GM19099 (cell line): Measurements from ENCODE around the gene TMPRSS11B.

Source experiments
- POLR2A ChIP-seq: IDR thresholded peaks from 3 replicates; pipeline ENCODE4 v1.6.1; 2011; ENCODE audit warnings: low read depth; ENCODE audit not compliant: insufficient read length; ENCODE audit errors: extremely low read depth

The TMPRSS11B gene, protein sequence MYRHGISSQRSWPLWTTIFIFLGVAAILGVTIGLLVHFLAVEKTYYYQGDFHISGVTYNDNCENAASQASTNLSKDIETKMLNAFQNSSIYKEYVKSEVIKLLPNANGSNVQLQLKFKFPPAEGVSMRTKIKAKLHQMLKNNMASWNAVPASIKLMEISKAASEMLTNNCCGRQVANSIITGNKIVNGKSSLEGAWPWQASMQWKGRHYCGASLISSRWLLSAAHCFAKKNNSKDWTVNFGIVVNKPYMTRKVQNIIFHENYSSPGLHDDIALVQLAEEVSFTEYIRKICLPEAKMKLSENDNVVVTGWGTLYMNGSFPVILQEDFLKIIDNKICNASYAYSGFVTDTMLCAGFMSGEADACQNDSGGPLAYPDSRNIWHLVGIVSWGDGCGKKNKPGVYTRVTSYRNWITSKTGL

DNA sequence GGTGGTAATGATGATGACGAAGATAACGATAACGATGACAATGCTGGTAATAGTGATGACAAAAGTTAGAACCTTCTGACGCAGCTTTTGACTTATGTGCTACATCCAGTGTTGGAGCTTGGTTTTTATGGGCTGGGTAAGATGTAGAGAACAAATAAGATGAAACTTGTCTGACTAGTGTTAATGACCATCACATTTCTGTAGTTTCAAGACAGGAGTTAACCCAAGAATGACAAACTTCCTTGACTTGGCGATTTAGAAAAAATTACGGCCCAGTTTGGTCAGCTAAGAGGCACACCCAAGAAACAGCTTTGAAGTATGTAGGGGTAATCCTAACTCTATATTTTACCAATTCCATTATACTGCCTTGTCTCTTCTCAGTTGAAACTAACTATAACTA lies at the start of gene TMPRSS11B:
Gene TMPRSS11B, minus strand, starts transcription at position 101 of the 400 bp plus-strand sequence. CDS start 136 bp downstream, outside the sequence.
- no peak for TF ChIP-seq POLR2A

DNA sequence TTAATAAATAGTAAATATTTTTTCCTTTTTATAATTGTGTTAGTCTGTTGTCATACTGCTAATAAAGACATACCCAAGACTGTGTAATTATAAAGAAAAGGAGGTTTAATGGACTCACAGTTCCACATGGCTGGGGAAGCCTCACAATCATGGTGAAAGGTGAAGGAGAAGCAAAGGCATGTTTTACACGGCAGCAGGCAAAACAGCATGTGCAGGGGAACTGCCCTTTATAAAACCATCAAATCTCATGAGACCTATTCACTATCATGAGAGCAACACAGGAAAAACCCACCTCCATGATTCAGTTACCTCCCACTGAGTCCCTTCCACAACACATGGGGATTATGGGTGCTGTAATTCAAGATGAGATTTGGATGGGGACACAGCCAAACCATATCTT lies 45.8 kb upstream of the TMPRSS11B start:
- no peak for TF ChIP-seq POLR2A

DNA sequence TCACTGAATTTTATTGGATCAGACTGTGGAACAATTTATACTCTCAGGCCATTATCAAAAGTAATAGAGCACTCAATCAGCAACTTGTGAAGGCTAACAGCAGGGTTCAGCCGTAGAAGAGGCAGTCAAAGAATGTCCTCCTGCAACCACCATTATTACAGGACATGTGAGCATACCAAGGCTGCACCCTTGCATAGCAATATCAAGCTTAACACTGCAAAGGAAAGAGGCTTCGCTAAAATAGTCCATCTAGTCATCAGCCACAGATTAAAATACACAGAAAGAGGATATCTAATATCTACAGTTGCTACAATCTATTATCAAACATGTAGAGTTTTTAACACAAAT lies 42.9 kb upstream of the TMPRSS11B start:
- no peak for TF ChIP-seq POLR2A

DNA sequence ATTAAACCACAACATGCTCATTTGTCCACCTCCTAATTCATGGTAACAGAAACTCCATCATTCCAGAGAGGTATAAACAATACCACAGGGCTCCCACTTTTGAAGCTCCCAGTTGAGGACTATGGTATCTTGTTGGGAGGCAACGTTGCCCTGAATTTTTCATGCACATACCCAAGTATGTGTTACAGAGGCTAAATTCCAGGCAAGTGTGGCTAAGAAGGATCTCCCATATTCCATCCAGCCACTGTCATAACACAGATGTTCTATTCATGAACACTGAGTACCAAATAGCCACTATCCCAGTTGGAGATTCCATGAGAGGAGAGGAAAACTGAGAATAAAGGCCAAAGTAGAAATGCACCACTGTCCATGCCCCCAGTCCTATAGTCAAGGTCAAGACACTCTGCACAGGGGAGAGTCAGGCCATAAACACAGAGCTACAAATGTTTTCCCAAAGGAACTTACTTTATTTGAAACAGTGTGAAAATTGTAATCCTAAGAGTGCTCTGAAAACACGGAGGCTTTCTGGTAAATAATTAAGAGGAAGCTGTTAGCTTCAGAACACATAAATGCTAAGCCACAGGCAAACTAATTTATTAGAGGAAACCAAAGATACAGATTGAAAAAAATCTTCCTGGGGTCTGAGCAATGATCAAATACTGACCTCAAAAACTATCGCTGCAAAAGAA lies 42.4 kb upstream of the TMPRSS11B start:
- no peak for TF ChIP-seq POLR2A

DNA sequence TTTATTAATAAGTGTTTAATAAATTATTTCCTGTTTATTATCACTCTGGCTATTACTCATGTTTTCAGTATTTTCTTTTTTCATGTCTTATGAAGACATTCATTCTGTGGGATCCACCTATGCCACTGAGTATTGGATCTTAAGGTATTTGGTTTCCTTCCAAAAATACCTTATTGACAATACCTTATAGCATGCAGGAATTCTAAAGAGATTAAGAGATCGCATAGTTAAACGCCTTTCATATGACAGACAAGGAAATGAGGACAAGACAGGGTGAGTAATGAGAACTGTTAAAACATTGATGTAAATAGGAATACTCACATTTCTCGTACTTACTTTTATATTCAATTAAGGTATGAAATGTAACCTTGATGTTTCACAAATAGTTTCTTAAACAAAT lies 38.2 kb upstream of the TMPRSS11B start:
- no peak for TF ChIP-seq POLR2A

DNA sequence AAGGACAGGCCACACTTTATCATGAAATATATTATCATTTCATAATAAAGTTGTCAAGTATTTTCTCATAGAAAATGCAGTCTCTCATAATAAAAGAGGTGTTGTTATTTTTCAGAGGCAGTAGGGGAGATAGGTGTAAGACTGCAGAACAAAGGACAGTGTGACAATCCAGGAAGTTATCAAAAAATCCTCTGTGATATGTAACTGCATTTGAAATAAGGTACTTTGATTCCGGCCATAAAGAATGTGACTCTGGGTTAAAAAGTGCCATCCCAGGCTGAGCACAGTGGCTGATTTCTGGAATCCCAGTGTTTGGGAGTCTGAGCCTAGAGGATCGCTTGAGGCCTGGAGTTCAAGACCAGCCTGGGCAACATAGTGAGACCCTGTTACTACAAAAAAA lies 37.6 kb upstream of the TMPRSS11B start:
- no peak for TF ChIP-seq POLR2A

DNA sequence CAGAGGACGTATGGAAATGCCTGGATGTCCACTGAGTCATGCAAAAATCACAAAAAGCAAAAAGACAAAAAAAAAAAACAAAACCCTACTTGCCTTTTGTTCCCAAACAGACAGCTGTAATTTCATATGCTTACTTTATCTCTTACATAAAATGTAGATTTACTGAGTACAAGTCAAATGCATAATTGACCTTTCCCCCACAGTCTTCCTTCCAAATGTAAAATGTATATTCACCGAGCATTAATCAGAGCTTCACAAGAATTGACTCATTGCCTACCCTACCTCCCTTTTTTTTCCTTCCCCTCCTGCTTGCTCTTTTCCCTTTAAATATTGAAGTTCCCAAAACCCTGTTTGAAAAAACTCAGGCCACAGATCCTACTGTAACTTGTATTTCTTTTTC lies 32.5 kb upstream of the TMPRSS11B start:
- TF ChIP-seq POLR2A, result no peak

DNA sequence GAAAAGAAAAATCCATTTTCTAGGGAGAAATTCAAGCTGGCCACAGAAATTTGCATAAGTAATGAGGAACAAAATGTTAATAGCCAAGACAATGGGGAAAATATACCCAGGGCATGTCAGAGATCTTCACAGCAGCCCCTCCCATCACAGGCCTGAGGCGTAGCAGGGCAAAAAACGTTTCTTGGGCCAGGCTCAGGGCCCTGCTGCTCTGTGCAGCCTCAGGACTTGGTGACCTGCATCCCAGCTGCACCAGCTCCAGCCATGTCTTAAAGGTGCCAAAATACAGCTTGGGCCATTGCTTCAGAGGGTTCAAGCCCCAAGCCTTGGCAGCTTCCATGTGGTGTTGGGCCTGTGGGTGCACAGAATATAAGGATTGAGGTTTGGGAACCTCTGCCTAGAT lies 32.1 kb upstream of the TMPRSS11B start:
- no peak for TF ChIP-seq POLR2A

DNA sequence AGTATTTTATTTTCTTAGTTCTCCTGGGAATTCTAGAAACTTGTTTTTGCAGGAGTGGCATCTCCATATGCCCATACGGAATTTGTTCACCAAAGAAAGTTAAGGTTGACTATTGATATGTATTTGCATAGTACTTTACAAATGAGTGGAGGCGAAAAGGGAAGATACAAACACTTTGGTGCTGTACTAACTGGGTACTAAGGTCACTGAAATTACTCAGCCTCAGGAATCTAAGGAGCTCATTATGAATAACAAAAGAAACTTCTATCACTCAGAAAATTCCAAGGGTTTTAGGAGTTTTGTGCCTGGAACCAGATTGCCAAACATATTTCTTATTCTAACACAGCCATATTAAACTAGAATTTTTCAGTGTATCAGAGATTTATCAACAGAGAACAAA lies 27.4 kb upstream of the TMPRSS11B start:
- TF ChIP-seq POLR2A, result no peak

DNA sequence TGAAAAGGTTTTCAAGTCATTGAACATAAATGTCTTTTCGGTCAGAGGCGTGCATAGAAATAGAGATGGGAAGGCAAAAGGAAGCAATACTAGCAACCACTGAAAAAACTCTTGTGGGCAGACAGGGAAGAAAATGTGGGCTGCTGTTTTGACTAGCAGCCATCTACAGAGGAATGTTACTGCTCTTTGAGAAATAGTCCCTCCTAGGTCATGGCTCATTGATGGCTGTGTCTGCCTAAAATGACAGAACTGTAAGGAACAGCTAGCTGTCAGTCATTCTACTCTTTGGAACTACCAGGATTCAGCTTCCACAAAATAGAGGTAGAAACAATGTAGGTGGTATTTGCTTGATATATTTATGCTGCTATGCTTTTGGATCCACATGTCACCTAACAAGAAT lies 26.9 kb upstream of the TMPRSS11B start:
- TF ChIP-seq POLR2A, result no peak

DNA sequence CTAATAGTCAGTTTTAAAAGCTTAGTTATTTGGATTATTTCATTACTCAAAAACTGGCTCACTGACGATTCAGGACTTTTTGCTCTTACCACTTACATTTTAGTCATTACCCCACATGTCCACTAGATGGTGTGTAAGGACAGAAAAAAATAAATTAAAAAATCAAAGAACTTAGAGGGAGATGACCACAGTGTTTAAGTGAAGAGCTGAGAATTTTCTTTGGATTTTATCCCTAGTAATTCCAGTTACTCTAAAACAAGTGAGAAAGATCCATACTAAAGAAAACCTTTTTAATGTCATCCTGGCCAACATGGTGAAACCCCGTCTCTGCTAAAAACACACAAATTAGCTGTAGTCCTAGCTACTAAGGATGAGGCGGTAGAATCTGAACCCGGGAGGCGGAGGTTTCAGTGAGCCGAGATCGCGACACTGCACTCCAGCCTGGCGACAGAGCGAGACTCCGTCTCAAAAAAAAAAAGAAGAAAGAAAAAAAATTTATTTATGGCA lies 26.4 kb upstream of the TMPRSS11B start:
- TF ChIP-seq POLR2A, result no peak

DNA sequence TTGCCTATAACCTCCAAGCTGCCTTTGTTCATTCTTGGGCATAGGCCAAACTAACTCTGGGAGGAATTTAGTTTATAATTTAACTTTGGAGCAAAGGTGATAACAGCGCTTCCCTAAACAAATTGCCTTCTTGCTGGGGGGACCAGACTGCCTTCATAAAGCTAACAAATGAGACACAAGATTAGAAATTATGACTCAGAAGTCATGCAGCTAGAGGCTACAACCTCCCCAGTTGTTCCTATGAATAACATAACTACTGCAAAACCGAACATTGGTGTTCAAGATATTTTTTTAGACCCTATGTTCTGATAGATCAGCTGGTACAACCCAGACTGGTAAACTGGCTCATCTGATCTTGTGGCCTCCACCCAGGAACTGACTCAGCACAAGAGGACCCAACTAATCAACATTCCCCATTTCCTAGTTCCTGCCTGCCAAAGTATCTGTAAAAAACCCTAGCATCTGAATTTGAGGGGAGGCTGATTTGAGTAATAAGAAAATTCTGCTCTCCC lies 22.0 kb upstream of the TMPRSS11B start:
- TF ChIP-seq POLR2A, result no peak

DNA sequence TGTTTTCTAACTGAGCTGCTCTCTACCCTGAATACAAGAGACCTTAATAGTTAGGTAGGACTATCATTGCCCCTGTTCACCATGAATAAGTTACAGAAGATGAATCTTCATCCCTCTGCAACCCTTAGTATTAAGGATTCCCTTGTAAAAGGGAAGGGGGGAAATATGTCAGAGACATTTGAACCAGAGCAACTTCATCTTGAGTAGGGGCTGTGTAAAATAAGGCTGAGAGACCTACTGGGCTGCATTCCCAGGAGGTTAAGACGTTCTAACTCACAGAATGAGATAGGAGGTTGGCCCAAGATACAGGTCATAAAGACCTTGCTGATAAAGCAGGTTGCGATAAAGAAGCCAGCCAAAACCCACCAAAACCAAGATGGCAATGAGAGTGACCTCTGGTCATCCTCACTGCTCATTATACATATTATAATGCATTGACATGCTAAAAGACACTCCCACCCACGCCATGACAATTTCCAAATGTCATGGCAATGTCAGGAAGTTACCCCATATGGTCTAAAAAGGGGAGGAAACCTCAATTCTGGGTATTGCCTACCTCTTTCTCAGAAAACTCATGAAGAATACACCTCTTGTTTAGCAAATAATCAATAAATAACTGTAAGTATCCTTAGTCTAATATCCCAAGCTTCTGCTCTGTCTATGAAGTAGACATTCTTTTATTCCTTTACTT lies 19.5 kb upstream of the TMPRSS11B start:
- no peak for TF ChIP-seq POLR2A

DNA sequence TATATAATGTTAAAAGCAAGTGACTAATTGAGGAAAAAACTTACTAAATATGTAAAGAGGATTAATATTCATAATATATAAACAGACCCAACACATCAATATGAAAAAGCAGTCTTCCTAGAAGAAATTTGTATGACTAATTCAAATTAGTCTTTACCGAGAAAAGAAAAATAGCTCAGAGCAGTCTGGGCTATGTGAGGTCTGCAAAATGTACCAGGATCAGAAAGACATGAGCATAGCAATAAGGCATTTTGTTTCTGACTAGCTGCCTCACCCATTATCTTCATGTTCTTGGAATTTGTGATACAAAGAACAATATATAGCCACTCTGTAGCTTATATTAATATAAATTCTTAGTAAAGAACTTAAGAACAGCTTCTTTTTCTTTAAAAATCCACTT lies 13.7 kb upstream of the TMPRSS11B start:
- no peak for TF ChIP-seq POLR2A

DNA sequence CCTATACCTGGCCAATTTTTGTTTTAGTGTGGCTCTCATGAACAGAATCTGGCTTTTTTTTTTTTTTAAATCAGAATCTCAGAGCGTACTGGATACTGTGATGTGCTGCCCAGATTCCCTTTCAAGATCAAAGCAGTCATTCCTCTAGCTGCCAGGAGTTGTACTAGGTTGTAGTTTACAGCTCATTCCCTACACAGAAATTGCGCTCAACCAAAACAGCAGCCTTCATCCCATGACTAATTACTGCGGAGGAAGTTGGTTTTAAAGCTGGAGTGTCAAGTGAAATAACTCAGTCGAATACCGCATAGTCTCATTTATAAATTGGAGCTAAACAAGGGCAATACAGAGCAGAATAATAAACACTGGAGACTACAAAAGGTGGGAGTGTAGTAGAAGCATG lies 12.2 kb upstream of the TMPRSS11B start:
- no peak for TF ChIP-seq POLR2A
